SU-DHL-6 (cell line): Measurements from ENCODE around the gene UBE3B.

Experiments
- H2AFZ ChIP-seq: fragments of 200-600 bp; sonication (generic); 2 replicates; pipeline ENCODE4 v1.6.1; 2014; ENCODE audit warnings: low read depth, mild to moderate bottlenecking, moderate library complexity, mixed read lengths, antibody characterized with exemption, low read length; ENCODE audit not compliant: severe bottlenecking
- H3F3A ChIP-seq: fragments of 200-600 bp; shearing (Covaris generic); 2 replicates; pipeline ENCODE4 v1.6.0; 2016; ENCODE audit warnings: antibody characterized with exemption, mild to moderate bottlenecking; ENCODE audit not compliant: insufficient read depth
- H3K27ac ChIP-seq: fragments of 200-600 bp; sonication (generic); 2 replicates; pipeline ENCODE4 v1.5.1; 2016; ENCODE audit warnings: low read depth, mild to moderate bottlenecking, low read length, moderate library complexity, mixed read lengths
- H3K27me3 ChIP-seq: fragments of 200-600 bp; sonication (generic), shearing (Covaris generic); 2 replicates; pipeline ENCODE4 v1.6.0; 2014; ENCODE audit warnings: mild to moderate bottlenecking, low read length
- H3K36me3 ChIP-seq: fragments of 200-600 bp; sonication (generic); 2 replicates; pipeline ENCODE4 v1.6.1; 2014; ENCODE audit warnings: mild to moderate bottlenecking, low read length, mixed read lengths
- H3K4me2 ChIP-seq: fragments of 300-600, 200-600 bp; shearing (Covaris generic), sonication (generic); 2 replicates; pipeline ENCODE4 v1.6.0; 2014; ENCODE audit warnings: low read length, low read depth, mild to moderate bottlenecking; ENCODE audit not compliant: poor library complexity, severe bottlenecking
- H3K4me3 ChIP-seq: fragments of 200-600 bp; sonication (generic); 2 replicates; pipeline ENCODE4 v1.5.1; 2014; ENCODE audit warnings: antibody characterized with exemption, low read length, mild to moderate bottlenecking, mixed read lengths; ENCODE audit not compliant: insufficient read depth, poor library complexity, severe bottlenecking
- H3K79me2 ChIP-seq: fragments of 200-600 bp; sonication (generic); 2 replicates; pipeline ENCODE4 v1.6.1; 2014; ENCODE audit warnings: mild to moderate bottlenecking, low read length, moderate library complexity; ENCODE audit not compliant: insufficient read depth
- H3K9ac ChIP-seq: fragments of 200-600 bp; sonication (generic); 2 replicates; pipeline ENCODE4 v1.7.0; 2014; ENCODE audit warnings: mild to moderate bottlenecking, low read length
- H3K9me2 ChIP-seq: fragments of 200-600 bp; sonication (generic); replicated peaks from 2 replicates; pipeline ENCODE4 v1.6.1; 2014; ENCODE audit warnings: low read length; ENCODE audit not compliant: insufficient read depth
- H3K9me3 ChIP-seq: fragments of 200-600 bp; sonication (generic); 2 replicates; pipeline ENCODE4 v1.6.1; 2014; ENCODE audit warnings: low read length, mixed read lengths; ENCODE audit not compliant: insufficient read depth
- H4K20me1 ChIP-seq: fragments of 200-600 bp; sonication (generic); 2 replicates; pipeline ENCODE4 v1.6.1; 2014; ENCODE audit warnings: low read depth, mild to moderate bottlenecking, antibody characterized with exemption, low read length, moderate library complexity, mixed read lengths
- CTCF ChIP-seq: fragments of 200-600 bp; sonication (generic); IDR thresholded peaks from one replicate; pipeline ENCODE4 v1.5.1; 2017; ENCODE audit warnings: antibody characterized with exemption, mild to moderate bottlenecking, low read length, moderate library complexity; ENCODE audit not compliant: insufficient read depth, poor library complexity, severe bottlenecking
- EZH2phosphoT487 ChIP-seq: fragments of 200-600 bp; sonication (generic), shearing (Covaris generic); conservative IDR thresholded peaks from 2 replicates; pipeline ENCODE4 v1.6.1; 2018; ENCODE audit warnings: mild to moderate bottlenecking, antibody characterized with exemption, low read length, moderate library complexity, mixed read lengths

Gene UBE3B

GRCh38 chr12:109482894-109483293 lies 5.5 kb downstream of the UBE3B start:
- Histone ChIP-seq H2AFZ (no peak overlapping the region), H3K9ac (no peak overlapping the region), H3F3A (no peaks in the 10 kb centered on the region), H3K9me3 (no peaks in the 10 kb centered on the region), H3K4me2 (no peak overlapping the region), H3K36me3 (no peaks in the 10 kb centered on the region), H4K20me1 (no peaks in the 10 kb centered on the region), H3K79me2 (peaks cover 11% of the 10 kb centered on the region), H3K27ac (no peak overlapping the region), H3K9me2 (no peaks in the 10 kb centered on the region), H3K4me3 (no peak overlapping the region), H3K27me3 (no peaks in the 10 kb centered on the region)
- TF ChIP-seq CTCF = no peak
- no peak for TF ChIP-seq EZH2phosphoT487

DNA sequence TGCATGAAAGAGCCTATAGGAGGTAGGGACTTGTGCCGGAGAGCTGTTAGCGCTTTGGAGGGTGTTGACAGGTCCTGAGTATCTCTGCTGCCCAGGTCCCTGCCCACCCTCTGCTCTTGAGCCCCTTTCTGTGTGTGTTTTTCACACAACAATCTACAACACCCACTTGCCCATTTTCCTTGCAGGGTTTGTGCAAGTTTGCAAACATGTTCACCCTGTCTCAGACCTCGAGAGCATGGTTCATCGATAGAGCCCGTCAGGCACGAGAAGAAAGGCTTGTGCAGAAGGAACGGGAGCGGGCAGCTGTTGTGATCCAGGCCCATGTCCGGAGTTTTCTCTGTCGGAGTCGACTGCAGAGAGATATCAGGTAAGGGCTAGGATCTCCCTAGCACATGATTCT lies 5.9 kb downstream of the UBE3B start:
- H3K9me3 ChIP-seq = no peaks in the 10 kb centered on the region
- H3K9me2 ChIP-seq = no peaks in the 10 kb centered on the region
- H3K27me3 ChIP-seq = no peaks in the 10 kb centered on the region
- H4K20me1 ChIP-seq = no peaks in the 10 kb centered on the region
- H3F3A ChIP-seq = no peaks in the 10 kb centered on the region
- no peak overlapping the region for H3K4me2 ChIP-seq
- no peak overlapping the region for H2AFZ ChIP-seq
- no peak overlapping the region for H3K9ac ChIP-seq
- no peak for TF ChIP-seq EZH2phosphoT487
- no peak for TF ChIP-seq CTCF
- H3K36me3 ChIP-seq = no peaks in the 10 kb centered on the region
- H3K27ac ChIP-seq = no peak overlapping the region
- H3K4me3 ChIP-seq = no peak overlapping the region
- H3K79me2 ChIP-seq = peaks cover 6% of the 10 kb centered on the region

GRCh38 chr12:109485201-109485600 lies 7.8 kb downstream of the UBE3B start:
- Histone ChIP-seq H2AFZ (no peak overlapping the region), H3K36me3 (no peaks in the 10 kb centered on the region), H3K4me2 (no peak overlapping the region), H3K9me2 (no peaks in the 10 kb centered on the region), H3K79me2 (no peaks in the 10 kb centered on the region), H3K9ac (no peak overlapping the region), H4K20me1 (no peaks in the 10 kb centered on the region), H3K27ac (no peak overlapping the region), H3F3A (no peaks in the 10 kb centered on the region), H3K9me3 (no peaks in the 10 kb centered on the region), H3K4me3 (no peak overlapping the region), H3K27me3 (no peaks in the 10 kb centered on the region)
- TF ChIP-seq CTCF (no peak), EZH2phosphoT487 (no peak)
